ENCODE data around the gene ETV6. TPM values are rescaled to one million over a fixed set of nuclear protein-coding genes. Genes with fewer than 3 reads are reported as not detected.
A peak's percentile ranks its signal among the peaks of the same experiment; 100 is the strongest.

Gene ETV6
- total RNA-seq, 1 donor from 2014 or later = 16.1 TPM

- no peak for DNase-seq
- intact Hi-C loops (cut with DNase I) = no loop called here
- ATAC-seq (ENCODE audit: poor library complexity) = no peak
These were observed 11.1 kb upstream of the ETV6 start for GRCh38 chr12:11638315-11638916.

- no peak for DNase-seq
- no peak for ATAC-seq (ENCODE audit: poor library complexity)
- intact Hi-C loops (cut with DNase I) = no loop called here
These were observed 10.0 kb upstream of the ETV6 start for GRCh38 chr12:11639454-11639853.

- ATAC-seq (ENCODE audit: poor library complexity) (no peak), DNase-seq (no peak)
- intact Hi-C loops (cut with DNase I) = no loop called here
These were observed 8.0 kb upstream of the ETV6 start for GRCh38 chr12:11641522-11641921.

DNA sequence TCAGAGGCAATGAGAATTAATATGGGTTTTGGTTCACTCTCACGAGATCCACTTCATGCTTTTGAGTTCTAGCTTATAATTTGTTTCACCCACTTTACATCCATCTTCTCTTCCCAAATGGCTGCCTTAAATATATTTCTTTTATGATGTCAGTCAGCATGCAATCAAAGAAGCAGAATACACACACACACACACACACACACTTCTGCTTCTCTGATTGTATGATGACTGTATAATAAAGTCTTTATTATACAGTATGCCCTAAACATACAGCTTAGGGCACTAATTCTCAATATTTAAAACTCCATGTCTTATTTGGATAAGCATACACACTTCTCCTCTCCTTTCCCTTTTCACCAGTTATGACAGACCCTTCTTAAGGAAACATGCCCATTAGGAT, 6.7 kb upstream of the ETV6 start:
- ATAC-seq (ENCODE audit: poor library complexity) = no peak
- DNase-seq = no peak
- intact Hi-C loops (cut with DNase I) = no loop called here

- no peak for ATAC-seq (ENCODE audit: poor library complexity)
These were observed 4.1 kb upstream of the ETV6 start for GRCh38 chr12:11645391-11645790.

DNA sequence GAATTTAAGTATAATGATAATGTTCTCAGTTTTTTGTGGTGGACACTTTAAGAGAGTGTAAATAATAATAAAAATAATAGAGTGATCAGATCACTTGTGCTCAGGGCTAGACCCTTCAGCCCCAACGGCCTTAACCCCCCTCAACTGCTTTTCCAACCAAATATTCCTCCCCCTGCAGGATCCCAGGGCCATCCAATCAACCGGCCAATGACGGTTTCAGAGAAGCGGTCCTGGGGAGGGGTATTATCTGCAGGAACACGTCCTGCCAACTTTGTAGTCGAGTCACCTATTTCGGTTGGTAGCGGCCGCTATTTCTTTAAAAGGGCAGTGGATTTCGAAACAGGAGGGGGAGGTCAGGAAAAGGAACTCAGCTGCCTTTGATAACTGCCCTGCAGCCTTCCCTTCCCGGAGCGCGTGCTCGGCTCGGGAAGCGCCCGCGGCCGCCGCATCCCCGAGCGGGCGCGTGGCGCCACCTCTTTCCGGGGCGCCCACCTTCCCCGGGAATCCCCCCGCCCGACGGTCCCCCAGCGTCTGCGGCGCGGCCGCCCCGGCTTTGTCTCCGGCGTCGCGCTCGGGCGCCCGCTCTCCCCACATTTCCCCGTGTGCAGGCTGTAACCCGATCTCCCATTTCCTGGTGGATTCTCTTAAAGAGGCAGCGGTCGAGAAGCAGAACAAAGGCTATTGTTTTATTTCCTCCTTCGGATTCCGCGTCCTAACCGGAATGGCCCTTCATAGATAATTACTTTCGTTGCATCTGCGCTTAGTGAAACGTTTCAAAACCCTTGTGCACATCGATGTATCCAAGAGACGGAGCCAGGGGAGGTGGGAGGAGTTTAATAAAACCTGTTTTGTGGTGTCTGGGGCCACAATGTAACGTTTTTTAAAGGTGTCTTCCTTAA, 711 bp upstream of the ETV6 start:
- peak; percentile 83 for ATAC-seq (ENCODE audit: poor library complexity)
- intact Hi-C loops (cut with DNase I) = no loop called here
- DNase-seq = peak; percentile 78

More at GRCh38 chr12:11645391-11645790, 4.1 kb upstream of the ETV6 start:
- DNase-seq = no peak
- intact Hi-C loops (cut with DNase I) = no loop called here

DNA sequence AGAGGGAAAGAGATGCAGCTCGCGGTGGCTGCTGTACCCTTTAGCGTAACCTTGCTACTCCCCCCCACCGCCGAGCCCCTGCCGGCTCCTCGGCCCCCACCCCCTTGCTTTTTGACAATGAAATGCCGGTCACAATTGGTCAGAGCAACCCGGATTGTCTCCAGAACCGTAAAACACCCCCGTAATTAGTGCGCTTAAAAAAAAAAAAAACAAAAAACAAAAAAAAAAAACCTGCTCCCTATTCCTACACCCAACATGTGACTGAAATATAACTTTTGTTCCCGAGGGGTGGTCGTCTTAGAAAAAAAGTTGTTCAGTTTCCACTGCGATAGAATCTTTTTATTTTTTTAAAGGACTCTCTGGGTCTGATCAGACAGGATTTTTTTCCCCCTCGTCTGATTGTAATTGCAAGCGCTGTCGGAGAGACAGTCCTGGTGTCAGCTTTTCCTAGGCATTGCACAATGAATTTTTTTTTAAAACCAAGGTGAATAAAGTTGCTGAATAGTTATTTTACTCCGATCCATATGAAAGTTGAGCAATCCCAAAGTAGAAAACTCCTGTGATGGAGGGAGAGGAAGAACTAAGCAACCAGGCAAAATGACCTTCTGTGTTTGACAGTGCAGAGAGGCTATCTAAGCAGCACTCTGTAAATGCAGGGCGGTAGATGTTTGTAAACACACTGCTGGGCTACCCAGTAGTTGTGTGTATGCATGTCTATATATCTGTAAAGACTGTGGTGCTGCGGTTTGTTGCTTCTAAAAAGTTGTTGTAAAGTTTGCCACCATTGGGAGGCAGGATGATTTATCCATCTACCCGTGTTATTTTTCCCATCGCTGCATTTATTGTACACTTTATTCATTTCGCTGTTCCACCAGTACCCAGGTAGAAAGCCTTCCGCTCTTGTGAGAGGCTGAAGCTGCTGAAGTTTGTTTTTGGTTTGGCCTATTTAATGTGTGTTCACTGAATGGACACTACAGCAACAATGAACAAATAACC, 1.1 kb downstream of the ETV6 start:
- ATAC-seq (ENCODE audit: poor library complexity) = peak; percentile 11

DNA sequence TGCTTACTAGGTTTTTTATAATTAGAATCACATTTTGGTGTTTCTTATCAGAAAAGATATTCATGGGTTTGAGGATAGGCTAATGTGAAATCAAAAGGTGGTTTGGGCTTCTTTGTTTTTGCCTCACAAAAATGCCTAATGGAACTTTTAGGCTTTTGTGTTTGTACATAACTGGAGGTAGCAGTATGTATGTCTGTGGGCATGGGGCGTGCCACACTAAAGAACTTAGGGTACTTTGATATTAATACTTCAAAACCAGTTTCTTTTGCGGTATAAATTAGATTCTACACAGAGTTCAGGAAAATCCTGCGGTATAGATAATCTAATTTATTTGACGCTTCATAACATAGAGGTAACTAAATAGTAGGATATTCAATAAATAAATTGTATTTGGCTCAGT, 1.9 kb downstream of the ETV6 start:
- intact Hi-C loops (cut with DNase I) = loop anchor here (10.0 kb wide), 2 partner anchors 103 to 233 kb away; no protein-coding TSS in a partner anchor
- ATAC-seq (ENCODE audit: poor library complexity) (no peak), DNase-seq (no peak)

More for the DNA sequence above, 1.1 kb downstream of the ETV6 start:
- intact Hi-C loops (cut with DNase I) = loop anchor here (10.0 kb wide), 2 partner anchors 104 to 234 kb away; no protein-coding TSS in a partner anchor
- no peak for DNase-seq

GRCh38 chr12:11651785-11652184, 2.3 kb downstream of the ETV6 start:
- ATAC-seq (ENCODE audit: poor library complexity) (no peak), DNase-seq (no peak)
- intact Hi-C loops (cut with DNase I) = loop anchor here (10.0 kb wide), 2 partner anchors 103 to 233 kb away; no protein-coding TSS in a partner anchor

DNA sequence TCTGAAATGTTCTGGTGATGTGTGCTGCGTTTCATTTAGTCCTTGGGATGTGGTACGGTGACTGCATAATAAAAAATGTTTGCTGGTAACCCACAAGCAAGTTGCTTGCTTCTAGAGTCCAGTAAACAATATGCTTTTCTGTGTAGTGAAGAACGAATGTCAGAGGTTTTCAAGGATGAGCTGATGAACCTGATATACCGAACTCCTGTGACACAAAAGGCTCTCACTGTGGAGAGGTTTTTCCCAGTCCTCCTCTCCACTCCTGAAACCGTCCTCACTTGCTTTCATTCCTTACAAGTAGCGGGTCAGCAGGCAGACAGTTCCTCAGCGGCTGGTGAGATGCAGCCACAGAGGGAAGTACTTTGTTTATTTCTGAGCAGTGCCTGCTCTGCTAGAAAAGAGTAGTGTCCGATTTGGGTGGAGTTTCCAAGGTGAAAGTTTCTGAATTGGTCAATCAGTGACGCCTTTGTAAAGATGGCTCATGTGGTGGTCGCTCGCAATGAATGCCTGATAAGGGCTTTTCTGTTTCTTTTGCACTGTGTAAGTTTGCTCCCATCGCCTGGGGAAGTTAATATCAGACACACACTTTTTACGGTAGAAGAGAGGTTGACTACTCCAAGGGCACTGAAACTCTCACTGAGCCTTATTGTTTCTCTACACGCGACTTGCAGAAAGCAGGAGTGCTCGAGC, 3.0 kb downstream of the ETV6 start:
- intact Hi-C loops (cut with DNase I) = loop anchor here (10.0 kb wide), 2 partner anchors 102 to 232 kb away; no protein-coding TSS in a partner anchor
- DNase-seq = peak; percentile 47
- ATAC-seq (ENCODE audit: poor library complexity) = peak; percentile 15

- ATAC-seq (ENCODE audit: poor library complexity) (no peak), DNase-seq (no peak)
- intact Hi-C loops (cut with DNase I) = loop anchor here (10.0 kb wide), 2 partner anchors 102 to 232 kb away; no protein-coding TSS in a partner anchor
These were observed 3.8 kb downstream of the ETV6 start for GRCh38 chr12:11653215-11653753.

DNA sequence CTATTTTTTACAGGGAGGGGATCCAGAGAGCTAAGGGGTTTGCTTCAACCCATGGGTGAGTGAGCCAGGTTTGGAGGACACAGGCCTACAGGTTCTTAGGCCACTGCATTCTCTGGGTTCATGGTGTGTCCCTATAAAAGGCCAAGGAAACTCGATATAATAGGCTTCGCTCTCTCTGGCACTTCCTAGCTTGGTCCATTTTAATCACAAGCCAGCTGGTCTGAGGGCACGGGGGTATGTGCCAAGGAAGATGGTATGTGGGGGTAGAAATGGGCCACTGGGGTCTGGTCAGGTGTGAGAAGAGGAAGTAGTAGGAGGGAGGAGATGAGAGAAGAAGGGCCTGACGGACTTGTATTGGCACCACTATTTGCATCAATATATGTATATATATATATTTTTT, 4.9 kb downstream of the ETV6 start:
- intact Hi-C loops (cut with DNase I) = loop anchor here (10.0 kb wide), 2 partner anchors 100 to 230 kb away; no protein-coding TSS in a partner anchor
- DNase-seq (no peak), ATAC-seq (ENCODE audit: poor library complexity) (no peak)

- DNase-seq = no peak
- intact Hi-C loops (cut with DNase I) = loop anchor here (10.0 kb wide), 2 partner anchors 100 to 230 kb away; no protein-coding TSS in a partner anchor
- no peak for ATAC-seq (ENCODE audit: poor library complexity)
These were observed 5.3 kb downstream of the ETV6 start for GRCh38 chr12:11654802-11655201.

DNA sequence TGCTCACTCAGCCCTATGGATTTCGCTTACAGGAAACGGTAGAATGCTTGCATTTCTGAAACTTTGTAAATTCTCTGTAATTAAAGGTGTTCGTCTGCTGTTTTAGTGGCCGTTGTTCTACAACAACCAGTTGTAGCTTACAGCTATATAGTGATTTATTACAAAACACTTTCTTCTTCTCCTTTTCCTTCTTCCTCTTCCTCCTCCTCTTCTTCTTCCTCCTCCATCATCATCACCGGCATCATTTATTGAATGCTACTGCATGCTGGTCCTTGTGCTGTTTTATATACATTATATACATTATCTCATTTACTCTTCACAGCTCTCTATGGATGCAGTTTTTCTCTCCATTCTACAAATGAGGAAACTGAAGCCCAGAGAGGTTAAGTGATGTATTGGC, 6.4 kb downstream of the ETV6 start:
- DNase-seq = no peak
- ATAC-seq (ENCODE audit: poor library complexity) = no peak
- intact Hi-C loops (cut with DNase I) = loop anchor here (10.0 kb wide), 2 partner anchors 99 to 229 kb away; no protein-coding TSS in a partner anchor

GRCh38 chr12:11656550-11656949, 7.1 kb downstream of the ETV6 start:
- intact Hi-C loops (cut with DNase I) = loop anchor here (10.0 kb wide), 2 partner anchors 98 to 228 kb away; no protein-coding TSS in a partner anchor
- ATAC-seq (ENCODE audit: poor library complexity) (no peak), DNase-seq (no peak)

DNA sequence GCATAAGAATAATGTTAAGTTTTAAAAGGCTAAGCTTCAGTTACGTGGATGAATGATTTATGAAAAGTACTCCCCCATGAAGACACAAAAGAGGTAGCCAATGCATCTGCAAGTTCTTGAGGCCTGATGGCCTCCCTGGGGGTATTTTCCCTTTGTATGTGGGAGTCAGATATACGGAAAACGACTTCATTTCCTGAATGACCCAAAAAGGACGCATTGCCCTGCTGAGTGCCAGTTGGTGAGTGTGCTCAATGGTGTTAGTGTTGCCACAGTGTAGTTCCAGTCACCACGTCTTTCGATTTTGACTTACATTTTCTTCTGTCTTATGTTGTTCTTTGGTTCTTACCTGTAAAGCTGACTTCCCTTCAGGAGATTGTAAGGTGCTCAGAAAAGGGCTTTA, 8.0 kb downstream of the ETV6 start:
- no peak for ATAC-seq (ENCODE audit: poor library complexity)
- DNase-seq = no peak
- intact Hi-C loops (cut with DNase I) = loop anchor here (10.0 kb wide), 2 partner anchors 97 to 227 kb away; no protein-coding TSS in a partner anchor

DNA sequence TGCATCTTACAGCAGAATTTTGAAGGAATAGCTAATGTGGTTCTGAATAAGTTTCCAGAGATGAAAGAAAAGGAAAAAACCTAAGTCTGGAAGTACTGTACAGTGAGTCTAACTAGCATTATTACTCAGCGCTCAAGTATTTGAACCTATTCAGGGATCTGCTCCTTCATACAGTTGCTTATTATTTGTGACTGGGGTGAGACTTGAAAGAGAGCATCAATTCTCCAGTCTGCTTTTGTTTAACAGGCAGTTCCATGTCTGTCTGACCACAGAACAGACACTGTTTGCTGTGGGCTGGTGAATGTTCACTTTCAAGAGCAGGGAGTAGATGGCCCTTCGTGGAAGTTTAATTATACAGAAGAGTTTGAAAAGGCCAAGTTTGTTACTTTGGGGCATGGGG, 9.3 kb downstream of the ETV6 start:
- DNase-seq (no peak), ATAC-seq (ENCODE audit: poor library complexity) (no peak)
- intact Hi-C loops (cut with DNase I) = loop anchor here (10.0 kb wide), 2 partner anchors 96 to 226 kb away; no protein-coding TSS in a partner anchor
